GM13977 (cell line): ENCODE results near the gene NUBPL.
"Not testable (repeated sequence)": the region's sequence is repeated elsewhere in the genome, so short reads cannot be mapped to it uniquely, and the experiment has no call there.

Experiments
- DNase-seq: peaks from one replicate; pipeline ENCODE4 v3.0.0; 2012; ENCODE audit warnings: low spot score
- CTCF ChIP-seq: IDR thresholded peaks from 2 replicates; pipeline ENCODE4 v1.5.1; 2012; ENCODE audit warnings: mild to moderate bottlenecking, control low read depth; ENCODE audit not compliant: insufficient read depth; ENCODE audit errors: extremely low read depth, missing control alignments
- in situ Hi-C: fragments of 300-500 bp; cut with MboI; formaldehyde crosslinking; loops from one replicate; pipeline ENCODE4 v1.12.0; 2022; ENCODE audit warnings: low sequenced_read_pairs, low pct_unique_long_range_greater_than_20kb, mixed read lengths, inconsistent platforms; ENCODE audit not compliant: unreplicated experiment

The NUBPL gene

GRCh38 chr14:31696378-31696777 lies 135.2 kb downstream of the NUBPL start:
- TF ChIP-seq CTCF = no peak
- in situ Hi-C loops = no loop called here

DNA sequence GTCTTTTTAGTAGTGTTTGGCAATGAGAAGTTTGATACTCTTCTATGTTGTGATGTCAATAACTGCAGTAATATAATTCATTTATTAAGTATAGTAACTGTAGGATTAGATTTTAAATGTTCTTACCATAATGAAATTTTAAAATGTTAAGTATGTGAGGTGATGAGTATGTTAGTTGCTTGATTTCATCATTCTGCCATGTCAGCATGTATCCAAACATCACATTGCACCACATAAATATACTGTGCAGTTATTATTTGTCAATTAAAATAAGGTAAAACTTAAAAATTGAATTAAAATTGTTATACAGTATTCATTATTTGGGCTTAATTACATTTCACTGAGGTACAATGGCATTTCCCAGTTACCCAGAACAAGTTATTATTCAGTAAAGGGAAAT lies 138.6 kb downstream of the NUBPL start:
- no peak for DNase-seq

More at GRCh38 chr14:31696378-31696777, 135.2 kb downstream of the NUBPL start:
- DNase-seq = no peak

DNA sequence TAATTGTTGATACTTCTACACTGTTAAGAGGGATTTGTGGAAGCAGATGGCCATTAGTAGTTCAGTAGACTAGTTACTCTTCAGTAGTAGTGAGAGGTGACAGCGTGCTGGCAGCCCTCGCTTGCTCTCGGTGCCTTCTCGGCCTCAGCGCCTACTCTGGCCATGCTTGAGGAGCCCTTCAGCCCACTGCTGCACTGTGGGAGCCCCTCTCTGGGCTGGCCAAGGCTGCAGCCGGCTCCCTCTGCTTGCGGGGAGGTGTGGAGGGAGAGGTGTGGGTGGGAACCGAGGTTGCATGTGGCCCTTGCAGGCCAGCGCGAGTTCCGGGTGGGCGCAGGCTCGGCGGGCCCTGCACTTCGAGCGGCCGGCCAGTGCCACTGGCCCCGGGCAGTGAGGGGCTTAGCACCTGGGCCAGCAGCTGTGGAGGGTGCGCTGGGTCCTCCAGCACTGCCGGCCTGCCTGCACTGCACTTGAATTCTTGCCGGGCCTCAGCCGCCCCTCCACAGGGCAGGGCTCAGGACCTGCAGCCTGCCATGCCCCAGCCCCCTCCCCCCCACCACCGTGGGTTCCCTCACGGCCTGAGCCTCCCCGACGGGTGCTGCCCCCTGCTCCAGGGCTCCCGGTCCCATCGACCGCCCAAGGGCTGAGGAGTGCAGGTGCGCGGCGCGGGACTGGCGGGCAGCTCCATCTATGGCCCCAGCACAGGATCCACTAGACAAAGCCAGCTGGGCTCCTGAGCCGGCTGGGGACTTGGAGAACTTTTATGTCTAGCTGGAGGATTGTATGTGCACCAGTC lies 139.3 kb downstream of the NUBPL start:
- TF ChIP-seq CTCF = no peak
- DNase-seq = no peak
- in situ Hi-C loops = no loop called here

More for the DNA sequence above, 138.6 kb downstream of the NUBPL start:
- no peak for TF ChIP-seq CTCF
- in situ Hi-C loops = no loop called here

GRCh38 chr14:31702130-31702529 lies 140.9 kb downstream of the NUBPL start:
- TF ChIP-seq CTCF = no peak
- DNase-seq = no peak
- in situ Hi-C loops = no loop called here

DNA sequence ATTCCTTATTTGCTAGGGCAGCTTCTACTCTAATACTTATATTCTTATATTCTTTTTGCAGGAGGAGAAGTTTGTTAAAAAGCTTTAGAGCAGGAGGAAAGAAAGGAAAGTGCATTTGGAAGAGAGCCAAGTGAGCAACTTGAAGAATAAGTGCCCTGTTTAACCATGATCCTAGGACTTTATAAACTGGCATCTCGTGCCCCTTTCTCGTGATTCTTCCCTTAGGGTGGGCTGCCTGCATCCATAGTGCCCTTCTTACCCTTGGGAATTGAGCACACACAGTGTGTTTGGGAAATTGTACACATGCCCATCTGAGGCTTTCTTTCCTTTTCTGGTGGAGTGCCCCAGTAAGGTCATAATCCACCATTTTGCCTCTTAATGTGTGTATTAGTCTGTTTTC lies 141.9 kb downstream of the NUBPL start:
- no peak for TF ChIP-seq CTCF

DNA sequence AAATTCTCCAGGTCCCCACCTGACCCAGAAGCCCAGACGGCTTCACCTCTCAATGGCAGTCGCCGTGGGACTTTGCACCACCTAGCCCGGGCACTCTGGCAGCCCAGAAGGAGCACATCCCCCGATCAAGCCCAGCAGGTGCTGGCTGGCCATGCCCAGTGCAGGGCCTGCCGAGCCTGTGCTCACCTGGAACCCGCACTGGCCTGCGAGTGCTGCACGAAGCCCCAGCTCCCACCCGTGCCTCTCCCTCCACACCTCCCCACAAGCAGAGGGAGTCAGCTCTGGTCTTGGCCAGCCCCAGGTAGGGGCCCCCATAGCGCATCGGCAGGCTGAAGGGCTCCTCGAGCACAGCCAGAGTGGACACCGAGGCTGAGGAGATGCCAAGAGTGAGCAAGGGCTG lies 144.5 kb downstream of the NUBPL start:
- in situ Hi-C loops = no loop called here
- TF ChIP-seq CTCF = no peak
- DNase-seq = no peak

More for the DNA sequence above, 141.9 kb downstream of the NUBPL start:
- DNase-seq = no peak
- in situ Hi-C loops = no loop called here

GRCh38 chr14:31708661-31709060 lies 147.5 kb downstream of the NUBPL start:
- DNase-seq, in situ Hi-C loops: not testable (repeated sequence)
